ENCODE measurements around the gene VAV2. TPM values are rescaled to one million over a fixed set of nuclear protein-coding genes. Genes with fewer than 3 reads are reported as not detected.

VAV2 gene
- total RNA-seq, 1 donor from 2014 or later: 61.9 TPM

GRCh38 chr9:133910855-133911514 lies 81.1 kb downstream of the VAV2 start:
- Mint-ChIP-seq H3K4me1 (peaks cover 45% of the 10 kb centered on the region), H3K4me3 (no peak overlapping the region), H3K36me3 (no peaks in the 10 kb centered on the region), H3K9me3 (no peaks in the 10 kb centered on the region), H3K27me3 (ENCODE audit: low read depth) (no peaks in the 10 kb centered on the region), H3K27ac (peak overlapping the region; percentile 82)
- TF ChIP-seq, protein P1, sequence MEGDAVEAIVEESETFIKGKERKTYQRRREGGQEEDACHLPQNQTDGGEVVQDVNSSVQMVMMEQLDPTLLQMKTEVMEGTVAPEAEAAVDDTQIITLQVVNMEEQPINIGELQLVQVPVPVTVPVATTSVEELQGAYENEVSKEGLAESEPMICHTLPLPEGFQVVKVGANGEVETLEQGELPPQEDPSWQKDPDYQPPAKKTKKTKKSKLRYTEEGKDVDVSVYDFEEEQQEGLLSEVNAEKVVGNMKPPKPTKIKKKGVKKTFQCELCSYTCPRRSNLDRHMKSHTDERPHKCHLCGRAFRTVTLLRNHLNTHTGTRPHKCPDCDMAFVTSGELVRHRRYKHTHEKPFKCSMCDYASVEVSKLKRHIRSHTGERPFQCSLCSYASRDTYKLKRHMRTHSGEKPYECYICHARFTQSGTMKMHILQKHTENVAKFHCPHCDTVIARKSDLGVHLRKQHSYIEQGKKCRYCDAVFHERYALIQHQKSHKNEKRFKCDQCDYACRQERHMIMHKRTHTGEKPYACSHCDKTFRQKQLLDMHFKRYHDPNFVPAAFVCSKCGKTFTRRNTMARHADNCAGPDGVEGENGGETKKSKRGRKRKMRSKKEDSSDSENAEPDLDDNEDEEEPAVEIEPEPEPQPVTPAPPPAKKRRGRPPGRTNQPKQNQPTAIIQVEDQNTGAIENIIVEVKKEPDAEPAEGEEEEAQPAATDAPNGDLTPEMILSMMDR (IDR thresholded peaks at IDR 0.05; ENCODE audit: unreplicated experiment): no peak
- DNase-seq (ENCODE audit: low spot score in 2 of 2, unreplicated experiment in 2 of 2): no peak

- Mint-ChIP-seq H3K36me3 (no peaks in the 10 kb centered on the region), H3K9me3 (no peaks in the 10 kb centered on the region), H3K4me3 (no peak overlapping the region), H3K4me1 (peaks cover 34% of the 10 kb centered on the region), H3K27ac (peak overlapping the region; percentile 67), H3K27me3 (ENCODE audit: low read depth) (no peaks in the 10 kb centered on the region)
- TF ChIP-seq, protein P1 (IDR thresholded peaks at IDR 0.05; ENCODE audit: unreplicated experiment): no peak
- DNase-seq (ENCODE audit: low spot score in 2 of 2, unreplicated experiment in 2 of 2): no peak
Measured at GRCh38 chr9:133906932-133907910, 84.9 kb downstream of the VAV2 start.

DNA sequence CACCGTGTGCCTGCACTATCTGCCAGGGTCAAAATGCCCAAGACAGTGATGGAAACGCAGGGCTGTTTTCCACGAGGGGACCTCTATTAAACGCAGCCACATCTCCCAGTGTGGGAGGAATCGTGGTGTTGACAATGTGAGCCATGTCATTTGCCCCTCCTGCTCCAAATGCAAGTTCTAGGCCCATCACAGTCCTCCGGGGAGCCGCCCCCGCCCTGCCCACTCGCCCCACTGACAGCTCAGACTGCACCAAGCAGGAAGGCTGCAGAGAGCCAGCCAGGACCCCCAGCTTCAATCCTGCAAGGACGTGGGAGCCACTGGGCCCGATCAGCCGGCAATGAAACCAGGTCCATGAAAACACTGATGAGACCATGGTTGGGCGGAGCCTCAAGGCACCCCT lies 85.9 kb downstream of the VAV2 start:
- TF ChIP-seq, protein P1 (IDR thresholded peaks at IDR 0.05; ENCODE audit: unreplicated experiment): no peak
- Mint-ChIP-seq H3K4me1 (peaks cover 26% of the 10 kb centered on the region), H3K27ac (peak overlapping the region; percentile 21), H3K36me3 (no peaks in the 10 kb centered on the region), H3K4me3 (no peak overlapping the region), H3K9me3 (no peaks in the 10 kb centered on the region), H3K27me3 (ENCODE audit: low read depth) (no peaks in the 10 kb centered on the region)
- DNase-seq (ENCODE audit: low spot score in 2 of 2, unreplicated experiment in 2 of 2): no peak

- Mint-ChIP-seq H3K4me1 (peaks cover 21% of the 10 kb centered on the region), H3K27ac (no peak overlapping the region), H3K9me3 (no peaks in the 10 kb centered on the region), H3K27me3 (ENCODE audit: low read depth) (no peaks in the 10 kb centered on the region), H3K4me3 (no peak overlapping the region), H3K36me3 (no peaks in the 10 kb centered on the region)
- no peak for DNase-seq (ENCODE audit: low spot score in 2 of 2, unreplicated experiment in 2 of 2)
- TF ChIP-seq, protein P1 (IDR thresholded peaks at IDR 0.05; ENCODE audit: unreplicated experiment): no peak
Measured at GRCh38 chr9:133905493-133905892, 86.6 kb downstream of the VAV2 start.

DNA sequence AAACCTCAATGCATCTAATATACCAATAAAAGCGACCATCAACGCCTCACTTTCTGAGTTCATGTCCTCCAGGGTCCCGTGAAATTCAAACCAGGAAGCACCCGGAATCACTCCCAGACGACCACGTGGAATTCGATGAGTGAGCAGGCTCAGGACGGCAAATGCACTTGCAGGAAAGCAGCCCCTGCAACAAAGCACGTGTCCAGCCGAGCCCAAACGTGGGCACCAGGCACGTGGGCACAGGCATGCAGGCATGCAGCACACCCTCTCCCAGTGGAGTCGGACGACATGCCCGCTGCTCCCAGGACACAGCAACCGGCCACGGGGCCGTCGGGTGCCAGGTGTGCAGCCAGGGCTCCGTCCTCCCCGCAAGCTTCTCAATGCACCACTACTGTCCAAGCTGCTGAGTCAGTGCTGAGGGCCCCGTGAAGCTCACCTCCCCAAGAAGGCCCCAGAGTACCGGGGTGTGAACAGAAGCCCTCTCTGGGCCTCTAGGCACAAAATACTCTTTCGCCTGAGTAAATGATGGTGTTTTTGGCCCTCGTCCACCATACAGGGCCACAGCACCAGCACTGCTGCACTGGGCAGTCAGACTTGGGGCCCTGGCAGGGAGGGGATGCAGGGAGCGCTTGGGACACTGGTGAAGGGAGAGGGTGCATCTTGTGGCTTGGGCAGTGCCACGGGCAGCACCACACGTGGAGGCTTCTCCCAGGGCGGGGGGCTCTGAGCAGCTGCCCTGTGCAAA lies 87.6 kb downstream of the VAV2 start:
- no peaks in the 10 kb centered on the region for H3K36me3 Mint-ChIP-seq
- H3K27ac Mint-ChIP-seq: peak overlapping the region; percentile 81
- no peak for DNase-seq (ENCODE audit: low spot score in 2 of 2, unreplicated experiment in 2 of 2)
- no peaks in the 10 kb centered on the region for H3K27me3 Mint-ChIP-seq (ENCODE audit: low read depth)
- H3K4me1 Mint-ChIP-seq: peaks cover 21% of the 10 kb centered on the region
- TF ChIP-seq, protein P1 (IDR thresholded peaks at IDR 0.05; ENCODE audit: unreplicated experiment): no peak
- H3K9me3 Mint-ChIP-seq: no peaks in the 10 kb centered on the region
- H3K4me3 Mint-ChIP-seq: no peak overlapping the region

Measured in mesothelial cell of epicardium (in vitro differentiated cells).